ENCODE results near the gene ZNF106. TPM values are rescaled to one million over a fixed set of nuclear protein-coding genes. Genes with fewer than 3 reads are reported as not detected.

The ZNF106 gene
- total RNA-seq, 1 experiment from 2014 or later, result 64.3 TPM

GRCh38 chr15:42365921-42366550, 124.9 kb downstream of the ZNF106 start:
- Histone ChIP-seq H3K27me3 (ENCODE audit: control insufficient read depth, insufficient read depth, low read length) (peaks cover 2% of the 10 kb centered on the region; the same call in 1 of the 2 replicates), H3K4me3 (ENCODE audit: low read depth in 2 of 2, low read length in 2 of 2) (no peak overlapping the region), H3K9me3 (ENCODE audit: control insufficient read depth, insufficient read depth, low read depth, low read length) (peaks cover 2% of the 10 kb centered on the region; the same call in 1 of the 2 replicates), H3K4me1 (ENCODE audit: control insufficient read depth, insufficient read depth, low read length) (no peaks in the 10 kb centered on the region), H3K36me3 (ENCODE audit: control insufficient read depth, insufficient read depth, low read length) (no peaks in the 10 kb centered on the region), H3K27ac (ENCODE audit: low read length) (no peak overlapping the region)
- intact Hi-C loops (cut with micrococcal nuclease; ENCODE audit: unreplicated experiment), result no loop called here
- in situ Hi-C loops (cut with HindIII; ENCODE audit: low pct_unique_long_range_greater_than_20kb, low sequenced_read_pairs), result no loop called here
- ATAC-seq (no peak), DNase-seq (ENCODE audit: low read depth, low spot score) (no peak)
- BruUV-seq (replicated peaks), result no TSS peak
- ChIA-PET CTCF (interaction anchor here (0.6 kb wide), 1 partner anchor 71 kb away, joined by 3 read pairs; no protein-coding TSS in a partner anchor), POLR2A (no interaction called here)
- TF ChIP-seq SIN3A (IDR thresholded peaks at IDR 0.05; ENCODE audit: borderline replicate concordance, insufficient read depth, low read depth, low read length) (no peak), TCF7L2 (IDR thresholded peaks at IDR 0.05; ENCODE audit: low read depth, low read length) (no peak), POLR2AphosphoS5 (IDR thresholded peaks at IDR 0.05; ENCODE audit: low read depth, low read length) (no peak)
- TF ChIP-seq, protein P1, sequence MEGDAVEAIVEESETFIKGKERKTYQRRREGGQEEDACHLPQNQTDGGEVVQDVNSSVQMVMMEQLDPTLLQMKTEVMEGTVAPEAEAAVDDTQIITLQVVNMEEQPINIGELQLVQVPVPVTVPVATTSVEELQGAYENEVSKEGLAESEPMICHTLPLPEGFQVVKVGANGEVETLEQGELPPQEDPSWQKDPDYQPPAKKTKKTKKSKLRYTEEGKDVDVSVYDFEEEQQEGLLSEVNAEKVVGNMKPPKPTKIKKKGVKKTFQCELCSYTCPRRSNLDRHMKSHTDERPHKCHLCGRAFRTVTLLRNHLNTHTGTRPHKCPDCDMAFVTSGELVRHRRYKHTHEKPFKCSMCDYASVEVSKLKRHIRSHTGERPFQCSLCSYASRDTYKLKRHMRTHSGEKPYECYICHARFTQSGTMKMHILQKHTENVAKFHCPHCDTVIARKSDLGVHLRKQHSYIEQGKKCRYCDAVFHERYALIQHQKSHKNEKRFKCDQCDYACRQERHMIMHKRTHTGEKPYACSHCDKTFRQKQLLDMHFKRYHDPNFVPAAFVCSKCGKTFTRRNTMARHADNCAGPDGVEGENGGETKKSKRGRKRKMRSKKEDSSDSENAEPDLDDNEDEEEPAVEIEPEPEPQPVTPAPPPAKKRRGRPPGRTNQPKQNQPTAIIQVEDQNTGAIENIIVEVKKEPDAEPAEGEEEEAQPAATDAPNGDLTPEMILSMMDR (IDR thresholded peaks at IDR 0.05), result no peak
- TF ChIP-seq, protein P2, sequence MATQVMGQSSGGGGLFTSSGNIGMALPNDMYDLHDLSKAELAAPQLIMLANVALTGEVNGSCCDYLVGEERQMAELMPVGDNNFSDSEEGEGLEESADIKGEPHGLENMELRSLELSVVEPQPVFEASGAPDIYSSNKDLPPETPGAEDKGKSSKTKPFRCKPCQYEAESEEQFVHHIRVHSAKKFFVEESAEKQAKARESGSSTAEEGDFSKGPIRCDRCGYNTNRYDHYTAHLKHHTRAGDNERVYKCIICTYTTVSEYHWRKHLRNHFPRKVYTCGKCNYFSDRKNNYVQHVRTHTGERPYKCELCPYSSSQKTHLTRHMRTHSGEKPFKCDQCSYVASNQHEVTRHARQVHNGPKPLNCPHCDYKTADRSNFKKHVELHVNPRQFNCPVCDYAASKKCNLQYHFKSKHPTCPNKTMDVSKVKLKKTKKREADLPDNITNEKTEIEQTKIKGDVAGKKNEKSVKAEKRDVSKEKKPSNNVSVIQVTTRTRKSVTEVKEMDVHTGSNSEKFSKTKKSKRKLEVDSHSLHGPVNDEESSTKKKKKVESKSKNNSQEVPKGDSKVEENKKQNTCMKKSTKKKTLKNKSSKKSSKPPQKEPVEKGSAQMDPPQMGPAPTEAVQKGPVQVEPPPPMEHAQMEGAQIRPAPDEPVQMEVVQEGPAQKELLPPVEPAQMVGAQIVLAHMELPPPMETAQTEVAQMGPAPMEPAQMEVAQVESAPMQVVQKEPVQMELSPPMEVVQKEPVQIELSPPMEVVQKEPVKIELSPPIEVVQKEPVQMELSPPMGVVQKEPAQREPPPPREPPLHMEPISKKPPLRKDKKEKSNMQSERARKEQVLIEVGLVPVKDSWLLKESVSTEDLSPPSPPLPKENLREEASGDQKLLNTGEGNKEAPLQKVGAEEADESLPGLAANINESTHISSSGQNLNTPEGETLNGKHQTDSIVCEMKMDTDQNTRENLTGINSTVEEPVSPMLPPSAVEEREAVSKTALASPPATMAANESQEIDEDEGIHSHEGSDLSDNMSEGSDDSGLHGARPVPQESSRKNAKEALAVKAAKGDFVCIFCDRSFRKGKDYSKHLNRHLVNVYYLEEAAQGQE (IDR thresholded peaks at IDR 0.05; ENCODE audit: insufficient read depth in 1 of 2, low read depth in 2 of 2, low read length in 1 of 2), result no peak

- no peaks in the 10 kb centered on the region for H3K4me1 ChIP-seq (ENCODE audit: control insufficient read depth, insufficient read depth, low read length)
- no peak overlapping the region for H3K27ac ChIP-seq (ENCODE audit: low read length)
- BruUV-seq (replicated peaks), result no TSS peak
- H3K36me3 ChIP-seq (ENCODE audit: control insufficient read depth, insufficient read depth, low read length), result no peaks in the 10 kb centered on the region
- intact Hi-C loops (cut with micrococcal nuclease; ENCODE audit: unreplicated experiment), result no loop called here
- H3K27me3 ChIP-seq (ENCODE audit: control insufficient read depth, insufficient read depth, low read length), result peaks cover 2% of the 10 kb centered on the region; the same call in 1 of the 2 replicates
- TF ChIP-seq, protein P1 (IDR thresholded peaks at IDR 0.05), result no peak
- TF ChIP-seq TCF7L2 (IDR thresholded peaks at IDR 0.05; ENCODE audit: low read depth, low read length) (no peak), SIN3A (IDR thresholded peaks at IDR 0.05; ENCODE audit: borderline replicate concordance, insufficient read depth, low read depth, low read length) (no peak), POLR2AphosphoS5 (IDR thresholded peaks at IDR 0.05; ENCODE audit: low read depth, low read length) (no peak)
- TF ChIP-seq, protein P2 (IDR thresholded peaks at IDR 0.05; ENCODE audit: insufficient read depth in 1 of 2, low read depth in 2 of 2, low read length in 1 of 2), result no peak
- in situ Hi-C loops (cut with HindIII; ENCODE audit: low pct_unique_long_range_greater_than_20kb, low sequenced_read_pairs), result no loop called here
- ChIA-PET POLR2A (no interaction called here), CTCF (no interaction called here)
- ATAC-seq (no peak), DNase-seq (ENCODE audit: low read depth, low spot score) (no peak)
- no peak overlapping the region for H3K4me3 ChIP-seq (ENCODE audit: low read depth in 2 of 2, low read length in 2 of 2)
- no peaks in the 10 kb centered on the region for H3K9me3 ChIP-seq (ENCODE audit: control insufficient read depth, insufficient read depth, low read depth, low read length)
Observed at GRCh38 chr15:42364529-42364928, 126.4 kb downstream of the ZNF106 start.
